Limb (tissue), 2 donors: Measurements from ENCODE around the gene CLASP1.
A peak's percentile ranks its signal among the peaks of the same experiment; 100 is the strongest.
"Not testable (repeated sequence)": the region's sequence is repeated elsewhere in the genome, so short reads cannot be mapped to it uniquely, and the experiment has no call there.

Experiments used
- DNase-seq, 2 donors: peaks; one replicate each; pipeline ENCODE4 v3.0.0-alpha.2; 2016; ENCODE audit errors: extremely low spot score in 2 of 2

The CLASP1 gene

DNA sequence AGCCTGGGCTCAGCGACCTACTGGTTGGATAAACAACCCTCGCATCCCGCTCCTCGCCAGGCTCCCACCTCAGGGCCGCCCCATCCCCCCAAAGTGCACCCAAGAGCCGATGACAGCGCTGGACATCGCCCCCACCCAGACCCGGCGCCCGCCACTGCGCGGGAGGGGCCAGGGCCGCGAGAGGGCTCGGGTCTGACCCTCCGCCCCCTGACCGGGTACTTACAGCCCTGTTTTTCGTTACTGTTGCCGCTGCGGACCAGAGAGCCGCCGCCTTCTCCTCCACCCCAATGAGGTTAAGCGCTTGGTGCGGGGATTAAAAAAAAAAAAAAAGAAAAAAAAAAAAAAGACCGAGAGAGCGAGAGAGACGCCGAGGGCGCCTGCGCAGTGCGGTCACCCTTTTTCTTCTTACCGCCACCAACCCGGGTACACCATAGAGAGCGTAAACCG, at the start of gene CLASP1:
Gene CLASP1 (minus strand): TSS at position 314 of the 447 bp plus-strand sequence. CDS start 43,567 bp downstream, outside the sequence.
- DNase-seq, result peak in 1 of 2 donors; percentile 26

DNA sequence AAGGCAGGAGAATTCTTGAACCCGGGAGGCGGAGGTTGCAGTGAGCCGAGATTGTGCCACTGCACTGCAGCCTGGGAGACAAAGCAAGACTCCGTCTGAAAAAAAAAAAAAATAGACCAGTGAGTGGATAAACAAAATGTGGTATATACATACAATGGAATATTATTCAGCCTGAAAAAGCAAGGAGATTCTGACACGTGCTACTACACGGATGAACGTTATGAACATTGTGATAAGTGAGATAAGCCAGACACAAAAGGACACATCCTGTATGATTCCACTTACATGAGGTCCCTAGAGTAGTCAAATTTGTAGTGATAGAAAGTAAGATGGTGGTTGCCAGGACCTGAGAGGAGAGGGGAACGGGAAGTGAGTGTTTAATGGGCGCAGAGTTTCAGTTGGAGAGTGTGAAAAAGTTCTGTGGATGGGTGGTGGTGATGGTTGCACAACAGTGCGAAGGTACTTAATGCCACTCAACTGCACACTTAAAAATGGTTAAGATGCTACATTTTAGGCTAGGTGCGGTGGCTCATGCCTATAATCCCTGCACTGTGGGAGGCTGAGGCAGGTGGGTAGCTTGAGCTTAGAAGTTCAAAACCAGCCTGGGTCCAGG, 49.2 kb upstream of the CLASP1 start:
- no peak for DNase-seq

DNA sequence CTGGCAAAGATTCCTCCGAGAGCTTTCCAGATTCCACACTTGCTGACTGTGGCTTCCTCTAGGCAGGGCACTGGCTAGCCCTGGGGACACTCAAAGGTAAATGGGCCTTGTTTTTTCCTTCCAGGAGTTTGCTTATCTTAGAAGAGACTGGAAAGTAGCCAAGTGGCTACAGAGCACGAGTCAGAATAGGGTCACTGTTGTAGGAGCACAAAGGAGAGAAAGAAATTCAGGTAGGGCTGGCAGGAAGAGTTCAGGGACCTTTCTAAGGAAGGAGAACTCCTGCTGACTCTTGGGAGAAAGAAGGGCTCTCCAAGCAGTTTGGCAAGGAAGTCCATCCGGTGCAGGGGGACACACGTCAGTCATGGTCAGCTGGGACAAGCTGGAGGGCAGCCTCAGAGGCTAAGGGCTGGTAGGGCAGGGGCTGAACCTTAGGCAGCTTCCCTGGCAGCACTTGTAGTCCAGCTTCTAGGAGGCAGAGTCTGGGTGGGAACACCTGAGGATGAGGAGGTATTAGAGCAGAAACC, 47.9 kb upstream of the CLASP1 start:
- no peak for DNase-seq

DNA sequence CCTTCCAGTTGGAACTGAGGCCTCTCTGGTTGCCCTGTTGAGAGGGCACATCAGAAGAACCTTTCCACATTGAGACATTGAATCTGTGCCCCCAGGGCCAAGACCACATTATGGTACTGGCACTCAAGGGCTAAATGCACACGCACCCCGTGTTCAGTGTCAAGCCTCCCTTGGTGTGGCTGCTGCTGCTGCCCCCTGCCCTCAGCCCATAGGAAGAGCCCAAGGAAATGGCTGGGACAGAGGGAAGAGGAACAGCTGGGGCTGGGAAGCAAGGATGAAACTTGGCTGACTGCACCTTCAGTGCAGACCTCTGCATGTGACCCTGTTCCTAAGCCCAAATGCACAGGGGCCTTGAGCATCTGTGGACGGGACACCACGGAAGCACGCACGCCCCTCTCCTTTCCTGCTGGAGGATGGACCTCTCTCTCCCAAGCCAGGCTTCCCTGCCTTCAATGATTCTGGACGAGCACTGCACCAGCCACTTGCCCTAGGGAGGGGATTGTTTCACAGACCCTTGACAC, 47.2 kb upstream of the CLASP1 start:
- no peak for DNase-seq

DNA sequence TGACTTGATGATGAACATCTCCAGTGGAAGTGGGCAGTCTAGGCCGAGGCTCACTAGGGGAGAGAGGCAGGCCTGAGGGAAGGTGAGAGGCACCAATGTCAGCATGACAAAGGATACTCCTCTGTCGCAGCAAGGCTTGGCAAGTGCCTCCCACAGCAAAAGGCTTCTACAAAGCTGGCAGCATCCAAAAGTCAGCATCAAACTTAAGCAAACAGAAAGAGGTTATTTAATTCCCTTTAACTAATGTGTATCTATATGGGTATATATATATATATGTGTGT, 45.8 kb upstream of the CLASP1 start:
- DNase-seq, result no peak

DNA sequence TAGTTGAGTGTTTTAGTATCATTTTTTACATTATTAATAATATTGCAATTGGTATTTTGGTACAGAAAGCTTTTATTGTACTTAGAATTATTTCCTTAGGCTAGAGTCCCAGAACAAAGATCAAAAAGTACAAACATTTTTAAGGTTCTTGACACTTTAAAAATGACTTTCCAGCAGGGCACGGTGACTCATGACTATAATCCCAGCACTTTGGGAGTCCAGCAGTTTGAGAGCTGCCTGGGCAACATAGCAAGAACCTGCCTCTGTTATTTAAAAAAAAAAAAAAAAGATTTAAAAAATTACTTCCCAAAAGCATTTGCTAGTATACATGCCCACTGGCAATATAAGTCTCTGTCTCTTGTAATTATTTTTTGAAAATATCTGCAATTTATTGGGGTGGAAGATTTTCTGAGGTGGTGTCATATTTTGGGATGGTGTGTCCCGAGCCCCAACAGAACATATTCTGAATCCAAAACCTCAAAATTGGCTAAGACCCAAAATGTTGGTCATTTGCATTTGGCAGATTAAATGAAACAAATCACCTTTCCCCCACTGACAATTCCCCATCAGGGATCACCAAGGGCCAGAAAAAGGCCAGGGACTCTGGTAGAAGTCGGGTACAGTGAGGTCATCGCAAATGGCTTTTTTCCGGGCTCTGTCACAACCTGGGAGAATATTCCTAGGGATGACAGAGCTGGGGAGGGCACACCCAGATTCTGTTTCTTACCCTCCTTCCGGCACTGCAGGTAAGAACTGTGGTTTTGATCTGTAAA, 45.3 kb upstream of the CLASP1 start:
- no peak for DNase-seq

DNA sequence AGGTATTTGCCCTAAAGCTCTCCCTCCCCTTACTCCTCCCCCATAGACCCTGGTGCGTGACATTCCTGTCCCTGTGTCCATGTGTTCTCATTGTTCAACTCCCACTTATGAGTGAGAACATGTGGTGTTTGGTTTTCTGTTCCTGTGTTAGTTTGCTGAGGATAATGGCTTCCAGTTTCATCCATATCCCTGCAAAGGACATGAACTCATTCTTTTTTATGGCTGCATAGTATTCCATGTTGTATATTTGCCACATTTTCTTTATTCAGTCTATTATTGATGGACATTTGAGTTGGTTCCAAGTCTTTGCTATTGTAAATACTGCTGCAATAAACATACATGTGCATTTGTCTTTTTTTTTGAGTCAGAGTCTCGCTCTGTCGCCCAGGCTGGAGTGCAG, 41.3 kb upstream of the CLASP1 start:
- DNase-seq, result not testable (repeated sequence)

DNA sequence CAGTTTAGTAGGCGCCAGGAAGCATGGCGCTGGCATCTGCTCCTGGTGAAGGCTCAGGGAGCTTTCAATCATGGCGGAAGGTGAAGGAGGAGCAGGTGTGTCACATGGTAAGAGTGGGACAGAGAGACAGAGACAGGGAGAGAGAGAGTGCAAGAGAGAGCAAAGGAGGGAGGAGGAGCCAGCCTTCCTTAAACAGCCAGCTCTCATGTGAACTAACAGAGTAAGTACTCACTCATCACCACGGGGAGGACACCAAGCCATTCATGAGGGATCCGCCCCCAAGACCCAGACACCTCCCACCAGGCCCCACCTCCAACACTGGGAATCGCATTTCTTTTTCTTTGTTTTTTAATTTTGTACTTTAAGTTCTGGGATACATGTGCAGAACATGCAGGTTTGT, 40.8 kb upstream of the CLASP1 start:
- DNase-seq, result no peak

DNA sequence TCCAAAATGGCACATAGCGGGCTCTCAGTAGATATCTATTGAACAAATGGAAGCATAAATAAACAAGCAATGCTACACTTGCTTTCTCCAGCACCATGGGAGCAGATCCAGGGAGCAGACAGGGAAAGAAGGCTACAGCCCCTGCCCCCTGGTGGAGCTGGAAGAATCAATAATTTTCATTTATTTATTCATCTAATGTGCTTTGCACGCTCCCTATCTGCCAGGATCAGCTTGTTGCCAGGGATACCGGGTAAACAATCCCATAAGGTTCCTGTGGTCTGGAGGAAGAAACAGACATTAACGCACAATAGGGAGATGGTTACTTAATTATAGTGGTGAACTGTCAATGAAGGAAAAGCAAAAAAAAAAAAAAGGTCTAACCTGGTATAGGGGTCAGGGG, 40.1 kb upstream of the CLASP1 start:
- peak in 1 of 2 donors; percentile 41 for DNase-seq

DNA sequence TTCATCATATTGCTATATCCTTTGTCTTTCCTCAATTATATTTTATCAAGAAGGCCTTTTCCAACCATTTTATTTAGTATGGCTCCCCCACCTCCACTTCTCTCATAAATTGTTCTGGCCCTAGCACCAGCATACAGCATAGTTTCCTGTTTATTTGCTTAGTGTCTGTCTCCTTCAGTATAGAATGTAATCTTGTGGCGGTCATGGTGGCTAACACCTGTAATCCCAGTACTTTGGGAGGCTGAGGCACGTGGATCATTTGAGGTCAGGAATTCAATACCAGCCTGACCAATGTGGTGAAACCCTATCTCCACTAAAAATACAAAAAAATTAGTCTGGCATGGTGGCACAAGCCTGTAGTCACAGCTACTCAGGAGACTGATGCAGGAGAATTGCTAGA, 39.6 kb upstream of the CLASP1 start:
- DNase-seq, result no peak

DNA sequence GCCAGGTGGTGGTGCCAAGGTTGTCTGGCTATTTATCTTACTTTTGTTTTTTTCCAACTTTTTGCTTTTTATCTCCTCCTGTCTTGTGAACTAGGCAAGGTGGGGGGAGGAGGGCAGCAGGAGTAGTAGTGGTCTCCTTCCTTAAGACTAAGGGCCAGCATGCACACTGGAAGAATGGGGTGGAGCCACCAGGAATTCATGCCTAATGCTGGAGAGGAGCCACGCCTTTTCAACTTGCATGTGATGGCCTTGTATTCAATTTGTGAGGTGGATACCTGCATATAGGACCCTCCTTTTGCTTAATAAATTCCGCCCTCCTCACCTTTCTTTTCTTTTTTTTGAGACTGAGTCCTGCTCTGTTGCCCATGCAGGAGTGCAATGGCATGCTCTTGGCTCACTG, 37.6 kb upstream of the CLASP1 start:
- no peak for DNase-seq

DNA sequence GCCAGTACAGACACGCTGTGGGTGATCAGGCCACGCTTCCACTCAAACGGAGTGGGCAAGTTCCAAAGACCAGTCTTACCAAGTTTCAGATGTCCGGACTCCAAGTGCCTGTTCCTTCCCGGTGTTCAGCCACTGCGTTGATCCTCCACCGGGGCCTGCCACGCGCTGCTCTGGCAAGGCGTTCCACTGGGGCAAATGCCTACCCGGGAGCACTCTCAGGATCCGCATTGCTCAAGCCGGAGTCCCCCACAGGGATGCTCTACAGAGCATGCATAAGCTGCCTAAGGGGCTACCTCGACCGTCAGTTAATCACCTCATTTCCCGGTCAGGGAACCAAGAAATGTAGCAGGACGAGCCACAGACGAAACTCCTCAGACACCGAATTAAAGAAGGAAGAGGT, 37.0 kb upstream of the CLASP1 start:
- DNase-seq, result no peak

DNA sequence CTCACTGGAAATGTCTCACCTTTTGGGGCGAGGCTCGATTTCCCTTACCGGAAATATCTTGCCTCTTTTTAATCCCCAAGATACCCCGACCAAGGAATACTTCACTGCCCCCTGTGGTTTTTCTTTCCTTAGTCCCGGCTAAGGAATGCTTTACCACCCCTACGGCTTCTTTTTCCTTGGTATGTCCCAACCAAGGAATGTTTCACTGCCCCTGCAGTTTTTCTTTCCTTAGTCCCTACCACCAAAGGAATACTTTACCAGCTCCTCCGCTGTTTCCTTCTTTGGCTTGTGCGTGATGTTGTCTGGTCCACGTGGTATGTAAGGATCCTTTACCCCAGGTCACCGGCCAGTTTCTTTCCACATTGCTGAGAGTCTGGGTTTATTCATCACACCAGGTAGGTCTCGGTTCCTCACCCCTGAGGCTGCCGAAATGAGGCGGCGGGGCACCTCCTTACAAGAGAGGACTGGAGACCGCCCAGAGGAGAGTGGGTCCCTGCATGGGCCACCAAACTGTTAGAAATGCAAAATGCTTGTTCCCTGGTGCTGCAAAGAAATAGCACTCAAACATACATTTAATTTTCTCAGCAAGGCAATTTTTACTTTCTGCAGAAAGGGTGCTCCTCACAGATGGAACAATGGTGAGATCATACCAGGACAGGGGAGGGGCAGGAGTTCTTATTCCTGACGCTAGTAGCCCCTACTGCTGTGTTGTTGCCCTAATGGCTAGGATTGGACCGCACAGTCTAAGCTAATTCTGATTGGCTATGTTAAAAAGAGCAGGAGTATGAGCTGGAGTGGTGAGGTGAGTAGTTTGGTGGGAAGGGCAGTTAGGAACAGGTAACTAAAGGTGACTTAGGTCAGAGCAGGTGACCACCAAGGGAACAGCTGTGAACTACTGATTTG, 33.4 kb upstream of the CLASP1 start:
- DNase-seq, result no peak

DNA sequence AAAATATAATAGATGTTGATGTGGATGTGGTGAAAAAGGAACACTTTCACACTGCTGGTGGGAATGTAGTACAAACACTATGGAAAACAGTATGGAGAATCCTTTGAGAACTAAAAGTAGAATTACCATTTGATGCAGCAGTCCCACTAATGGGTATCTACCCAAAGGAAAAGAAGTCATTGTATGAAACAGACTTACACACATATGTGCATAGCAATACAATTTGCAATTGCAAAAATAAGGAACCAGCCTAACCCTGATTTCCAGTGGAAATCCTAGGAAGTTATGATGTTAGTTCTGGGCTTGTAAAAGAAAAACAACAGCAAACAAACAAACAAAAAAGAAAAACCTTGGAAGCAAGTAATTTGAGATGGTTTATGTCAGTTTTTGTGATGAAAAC, 28.6 kb upstream of the CLASP1 start:
- DNase-seq, result no peak

DNA sequence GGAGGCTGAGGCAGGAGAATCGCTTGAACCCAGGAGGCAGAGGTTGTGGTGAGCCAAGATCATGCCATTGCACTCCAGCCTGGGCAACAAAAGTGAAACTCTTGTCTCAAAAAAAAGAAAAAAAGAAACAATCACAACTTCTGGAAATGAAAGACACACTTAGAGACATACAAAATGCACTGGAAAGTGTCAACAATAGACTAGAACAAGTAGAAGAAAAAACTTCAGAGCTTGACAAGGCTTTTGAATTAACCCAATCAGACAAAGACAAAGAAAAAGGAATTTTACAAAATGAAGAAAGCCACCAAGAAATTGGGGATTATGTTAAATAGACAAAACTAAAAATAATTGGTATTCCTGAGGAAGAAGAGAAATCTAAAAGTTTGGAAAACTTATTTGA, 22.4 kb upstream of the CLASP1 start:
- not testable (repeated sequence) for DNase-seq

DNA sequence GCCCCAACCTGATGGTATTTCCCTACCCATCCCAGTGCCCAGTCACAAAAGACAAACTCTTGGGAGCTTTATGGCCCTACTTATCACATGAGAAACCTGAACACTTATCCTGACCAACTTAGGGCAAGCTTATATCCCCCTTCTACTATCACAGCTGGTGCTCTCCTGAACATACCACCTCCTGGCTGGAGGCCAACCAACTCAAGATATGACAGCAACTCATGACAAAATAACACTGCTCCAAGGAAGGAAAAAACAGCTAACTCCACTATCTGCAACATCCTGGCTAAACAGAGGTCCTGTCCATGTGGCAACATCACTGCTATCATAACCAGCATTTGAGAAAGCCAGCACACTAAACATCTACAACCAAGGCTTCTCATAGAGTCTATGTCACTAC, 20.9 kb upstream of the CLASP1 start:
- DNase-seq, result no peak

DNA sequence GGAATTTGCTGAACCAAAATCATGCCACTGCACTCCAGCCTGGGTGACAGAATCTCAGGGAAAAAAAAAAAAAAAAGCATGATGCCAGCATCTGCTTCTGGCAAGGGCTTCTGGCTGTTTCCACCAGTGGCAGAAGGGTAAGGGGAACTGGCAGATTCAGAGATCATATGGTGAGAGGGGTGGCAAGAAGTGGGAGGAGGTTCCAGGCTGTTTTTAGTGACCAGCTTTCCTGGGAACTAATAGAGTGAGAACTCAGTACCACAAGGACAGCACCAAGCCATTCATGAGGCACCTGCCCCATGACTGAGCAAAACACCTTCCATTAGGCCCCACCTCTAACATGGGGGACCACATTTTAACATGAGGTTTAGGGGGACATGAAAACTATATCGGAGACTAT, 18.4 kb upstream of the CLASP1 start:
- DNase-seq, result no peak

DNA sequence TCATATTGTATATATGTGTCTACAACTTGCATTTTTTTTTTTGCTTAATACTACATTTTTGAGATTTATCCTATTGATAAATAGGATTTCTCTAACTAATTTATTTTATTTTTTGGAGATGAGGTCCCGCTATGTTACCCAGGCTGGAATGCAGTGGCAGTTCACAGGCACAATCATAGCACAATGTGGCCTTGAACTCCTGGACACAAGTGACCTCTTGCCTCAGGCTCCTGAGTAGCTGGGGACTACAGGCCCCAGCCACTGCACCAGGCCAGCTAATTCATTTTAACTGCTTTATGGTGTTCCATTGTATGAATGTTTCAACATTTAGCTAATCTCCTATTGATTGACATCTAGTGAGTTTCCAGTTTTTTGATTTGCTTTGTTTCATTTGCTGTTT, 16.8 kb upstream of the CLASP1 start:
- no peak for DNase-seq

DNA sequence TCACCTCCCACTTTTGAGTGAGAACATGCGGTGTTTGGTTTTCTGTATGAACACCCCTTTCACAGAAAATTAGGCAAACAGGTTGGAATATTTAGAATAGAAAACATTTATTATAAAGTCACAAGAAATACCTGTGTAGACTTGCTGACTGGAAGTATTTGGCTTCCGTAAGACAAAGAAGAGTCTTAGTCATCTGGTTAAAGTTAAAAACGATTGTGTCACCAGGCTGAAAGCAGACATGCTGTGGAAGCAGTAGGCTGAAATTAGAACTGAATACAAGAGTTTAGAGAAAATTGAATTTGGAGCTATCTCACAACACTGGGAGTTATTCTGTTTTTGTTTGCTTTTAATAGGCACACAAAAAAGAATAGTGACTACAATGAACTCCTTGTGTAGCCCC, 16.2 kb upstream of the CLASP1 start:
- no peak for DNase-seq

DNA sequence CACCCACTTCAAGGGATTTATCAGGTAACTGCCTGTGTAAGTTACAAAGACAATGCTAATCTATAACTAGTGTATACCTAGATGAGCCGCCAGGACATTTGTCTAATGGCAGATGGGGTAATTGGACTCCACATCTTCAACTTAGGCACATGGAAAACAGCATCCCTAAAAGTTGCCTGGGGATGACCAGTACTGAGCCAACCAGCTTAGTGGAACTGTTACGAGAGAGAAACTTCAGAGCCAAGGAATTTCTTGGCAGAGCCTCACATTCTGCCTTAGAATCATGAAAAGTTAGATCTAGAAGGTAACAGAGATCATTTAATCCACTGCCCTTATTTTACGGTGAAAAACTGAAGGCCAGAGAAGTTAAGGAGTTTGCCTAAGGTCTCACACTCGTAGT, 15.5 kb upstream of the CLASP1 start:
- DNase-seq, result no peak

DNA sequence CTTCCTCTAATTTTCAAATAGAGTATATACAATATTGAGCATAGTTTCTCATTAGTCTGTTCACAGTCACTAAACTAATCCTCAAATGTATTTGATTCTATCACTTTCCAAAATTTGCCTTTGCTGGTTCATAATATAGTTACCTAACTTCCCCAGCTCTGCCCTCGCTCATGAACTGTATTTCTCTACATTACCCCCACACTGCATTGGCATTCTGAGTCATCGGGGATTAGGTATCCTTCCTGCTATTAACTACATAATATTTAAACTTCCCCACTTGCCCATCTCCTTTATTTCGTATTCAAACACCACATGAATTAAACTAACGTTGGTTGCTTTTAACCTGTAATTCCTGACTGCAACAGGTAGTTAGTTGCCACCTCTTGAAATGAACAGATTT, 14.8 kb upstream of the CLASP1 start:
- DNase-seq, result no peak

DNA sequence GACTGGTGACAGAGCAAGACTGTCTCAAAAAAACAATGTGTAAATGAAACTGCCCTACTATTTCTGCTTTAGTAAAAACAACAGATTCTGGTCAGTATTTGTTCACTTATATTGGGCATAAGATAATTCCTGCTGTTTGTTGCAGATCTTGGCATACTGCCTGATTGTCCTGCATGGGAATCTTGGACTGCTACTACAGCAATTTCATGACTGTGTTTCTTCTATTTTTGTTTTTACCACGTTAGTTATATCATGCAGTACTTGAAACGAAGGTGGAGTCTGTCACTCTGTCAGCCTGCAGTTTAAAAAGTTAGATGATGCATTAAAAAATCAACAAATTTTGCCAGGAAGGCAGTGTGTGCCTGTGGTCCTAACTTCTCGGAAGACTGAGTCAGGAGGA, 14.2 kb upstream of the CLASP1 start:
- DNase-seq, result no peak
